HT1080 (cell line): ENCODE data around the gene C2. TPM values are rescaled to one million over a fixed set of nuclear protein-coding genes. Genes with fewer than 3 reads are reported as not detected.
"Not testable (repeated sequence)": the region's sequence is repeated elsewhere in the genome, so short reads cannot be mapped to it uniquely, and the experiment has no call there.

ENCODE experiments used
- DNase-seq: peaks from one replicate; pipeline ENCODE4 v3.0.0-alpha.2; 2015; ENCODE audit warnings: low read depth
- total RNA-seq: library from RNA; depleted of rRNA; stranded (reverse); fragments of >200 nt; shearing (Covaris generic); gene quantifications from 2 replicates; pipeline ENCODE4 v1.2.3, GENCODE V29; 2014

Gene C2
- total RNA-seq, 1 experiment from 2014 or later, result 0.13 TPM

- no peak for DNase-seq
These were observed 6.7 kb upstream of the C2 start for GRCh38 chr6:31920811-31921210.

DNA sequence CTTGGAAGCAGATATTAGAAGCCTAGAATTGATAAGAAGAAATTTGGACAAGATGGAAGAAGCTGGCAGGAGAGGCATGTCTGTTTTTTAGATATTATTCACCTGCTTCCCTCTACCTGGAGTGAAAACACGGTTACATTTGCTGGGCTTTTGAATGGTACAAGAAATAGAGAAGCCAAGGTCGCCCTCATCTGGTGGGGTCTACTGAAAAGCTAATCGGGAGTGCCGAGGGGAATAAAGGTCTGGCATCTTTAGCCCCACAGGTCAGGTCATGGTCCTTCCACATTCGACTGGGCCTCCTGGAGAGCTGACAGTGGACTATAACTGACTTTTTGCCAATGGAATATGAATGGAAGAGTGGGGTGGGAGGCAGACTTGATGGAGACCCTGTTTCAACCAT is 4.6 kb upstream of the C2 start:
- DNase-seq, result no peak

DNA sequence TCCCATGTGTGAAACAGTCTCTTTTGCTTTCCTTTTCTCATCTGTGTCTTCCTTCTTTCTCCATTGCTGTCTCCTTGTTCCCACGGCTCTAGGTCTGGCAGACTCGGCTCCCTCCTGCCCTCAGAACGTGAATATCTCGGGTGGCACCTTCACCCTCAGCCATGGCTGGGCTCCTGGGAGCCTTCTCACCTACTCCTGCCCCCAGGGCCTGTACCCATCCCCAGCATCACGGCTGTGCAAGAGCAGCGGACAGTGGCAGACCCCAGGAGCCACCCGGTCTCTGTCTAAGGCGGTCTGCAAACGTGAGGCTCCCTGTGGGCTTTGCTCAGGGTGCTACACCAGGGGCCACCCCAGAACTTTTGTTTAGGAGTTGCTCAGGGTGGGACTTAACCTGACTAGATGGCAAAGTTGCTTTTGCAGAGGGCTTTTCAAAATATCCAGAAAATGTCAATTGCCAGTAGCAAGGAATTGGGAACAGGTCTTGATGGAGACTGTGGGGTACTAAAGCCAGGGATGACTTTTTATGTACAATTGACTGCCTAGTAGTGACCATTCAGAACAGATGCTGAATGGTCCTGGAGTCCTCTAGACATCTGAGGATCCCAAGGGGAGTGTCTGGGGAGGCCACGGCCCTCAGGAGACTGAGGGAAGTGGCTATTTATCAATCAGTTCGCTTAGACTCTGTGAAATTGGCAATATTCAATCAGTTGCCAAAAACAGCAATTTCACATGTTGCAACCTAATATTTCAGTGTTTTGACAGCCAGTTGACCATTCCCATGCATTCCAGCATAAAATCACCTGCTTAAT is 550 bp downstream of the C2 start:
- no peak for DNase-seq

GRCh38 chr6:31928672-31928939 is 1.1 kb downstream of the C2 start:
- DNase-seq, result no peak

- DNase-seq, result no peak
These were observed 3.4 kb downstream of the C2 start for GRCh38 chr6:31930962-31931361.

- DNase-seq, result not testable (repeated sequence)
These were observed 4.6 kb downstream of the C2 start for GRCh38 chr6:31932137-31932536.

DNA sequence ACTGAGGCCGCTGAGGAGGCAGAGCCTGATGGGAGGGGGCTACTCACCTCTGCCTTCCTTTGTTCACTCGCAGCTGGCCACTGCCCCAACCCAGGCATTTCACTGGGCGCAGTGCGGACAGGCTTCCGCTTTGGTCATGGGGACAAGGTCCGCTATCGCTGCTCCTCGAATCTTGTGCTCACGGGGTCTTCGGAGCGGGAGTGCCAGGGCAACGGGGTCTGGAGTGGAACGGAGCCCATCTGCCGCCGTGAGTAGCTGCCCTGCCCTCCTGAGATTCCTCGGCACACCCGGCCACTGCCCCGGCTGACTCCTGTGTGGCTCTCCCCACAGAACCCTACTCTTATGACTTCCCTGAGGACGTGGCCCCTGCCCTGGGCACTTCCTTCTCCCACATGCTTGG is 6.0 kb downstream of the C2 start:
- DNase-seq, result no peak

DNA sequence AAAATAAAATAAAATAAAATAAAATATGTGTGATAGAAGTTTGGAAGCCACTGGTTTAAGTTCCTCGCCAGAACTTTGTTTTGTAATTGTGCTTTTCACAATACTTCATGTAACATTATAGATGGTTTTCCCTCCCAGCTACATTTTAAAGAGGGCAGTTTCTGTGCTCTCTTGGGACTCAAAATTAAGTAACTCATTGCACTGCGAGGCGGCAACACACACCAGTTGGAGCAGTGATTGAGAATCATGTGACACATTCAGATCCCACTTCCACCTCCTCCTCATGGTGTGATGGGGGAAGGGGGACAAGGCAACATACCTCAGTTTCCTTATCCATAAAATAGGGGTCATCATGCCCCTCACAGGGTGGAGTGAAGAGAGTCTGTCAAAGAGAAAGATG is 7.5 kb downstream of the C2 start:
- no peak for DNase-seq

- DNase-seq, result no peak
These were observed 8.3 kb downstream of the C2 start for GRCh38 chr6:31935823-31936222.

- DNase-seq, result peak; percentile 45
These were observed 12.7 kb downstream of the C2 start for GRCh38 chr6:31940256-31940664.

- no peak for DNase-seq
These were observed 16.2 kb downstream of the C2 start for GRCh38 chr6:31943742-31944141.

DNA sequence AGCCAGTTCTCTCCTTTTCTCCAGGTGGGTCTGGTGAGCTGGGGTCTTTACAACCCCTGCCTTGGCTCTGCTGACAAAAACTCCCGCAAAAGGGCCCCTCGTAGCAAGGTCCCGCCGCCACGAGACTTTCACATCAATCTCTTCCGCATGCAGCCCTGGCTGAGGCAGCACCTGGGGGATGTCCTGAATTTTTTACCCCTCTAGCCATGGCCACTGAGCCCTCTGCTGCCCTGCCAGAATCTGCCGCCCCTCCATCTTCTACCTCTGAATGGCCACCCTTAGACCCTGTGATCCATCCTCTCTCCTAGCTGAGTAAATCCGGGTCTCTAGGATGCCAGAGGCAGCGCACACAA is 17.6 kb downstream of the C2 start:
- DNase-seq, result no peak

DNA sequence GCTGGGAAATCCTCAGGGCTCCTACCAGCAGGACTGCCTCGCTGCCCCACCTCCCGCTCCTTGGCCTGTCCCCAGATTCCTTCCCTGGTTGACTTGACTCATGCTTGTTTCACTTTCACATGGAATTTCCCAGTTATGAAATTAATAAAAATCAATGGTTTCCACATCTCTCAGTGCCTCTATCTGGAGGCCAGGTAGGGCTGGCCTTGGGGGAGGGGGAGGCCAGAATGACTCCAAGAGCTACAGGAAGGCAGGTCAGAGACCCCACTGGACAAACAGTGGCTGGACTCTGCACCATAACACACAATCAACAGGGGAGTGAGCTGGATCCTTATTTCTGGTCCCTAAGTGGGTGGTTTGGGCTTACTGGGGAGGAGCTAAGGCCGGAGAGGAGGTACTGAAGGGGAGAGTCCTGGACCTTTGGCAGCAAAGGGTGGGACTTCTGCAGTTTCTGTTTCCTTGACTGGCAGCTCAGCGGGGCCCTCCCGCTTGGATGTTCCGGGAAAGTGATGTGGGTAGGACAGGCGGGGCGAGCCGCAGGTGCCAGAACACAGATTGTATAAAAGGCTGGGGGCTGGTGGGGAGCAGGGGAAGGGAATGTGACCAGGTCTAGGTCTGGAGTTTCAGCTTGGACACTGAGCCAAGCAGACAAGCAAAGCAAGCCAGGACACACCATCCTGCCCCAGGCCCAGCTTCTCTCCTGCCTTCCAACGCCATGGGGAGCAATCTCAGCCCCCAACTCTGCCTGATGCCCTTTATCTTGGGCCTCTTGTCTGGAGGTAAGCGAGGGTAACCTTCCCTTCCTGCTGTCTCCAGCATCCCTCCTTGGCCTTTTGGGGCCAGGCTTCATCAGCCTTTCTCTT is 18.2 kb downstream of the C2 start, which contains the start of gene CFB:
TSS of gene CFB (plus strand) at position 589 of the 863 bp plus-strand sequence. CDS start at position 716, 127 bp downstream.
- peak; percentile 42 for DNase-seq

DNA sequence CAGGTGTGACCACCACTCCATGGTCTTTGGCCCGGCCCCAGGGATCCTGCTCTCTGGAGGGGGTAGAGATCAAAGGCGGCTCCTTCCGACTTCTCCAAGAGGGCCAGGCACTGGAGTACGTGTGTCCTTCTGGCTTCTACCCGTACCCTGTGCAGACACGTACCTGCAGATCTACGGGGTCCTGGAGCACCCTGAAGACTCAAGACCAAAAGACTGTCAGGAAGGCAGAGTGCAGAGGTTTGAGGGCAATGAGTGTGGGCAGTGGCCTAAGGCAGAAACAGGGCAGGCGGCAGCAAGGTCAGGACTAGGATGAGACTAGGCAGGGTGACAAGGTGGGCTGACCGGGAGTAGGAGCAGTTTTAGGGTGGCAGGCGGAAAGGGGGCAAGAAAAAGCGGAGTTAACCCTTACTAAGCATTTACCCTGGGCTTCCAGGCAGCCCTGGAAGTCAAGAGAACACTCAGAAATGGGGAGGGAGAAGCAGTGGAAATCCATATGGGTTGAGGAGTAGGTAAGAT is 18.9 kb downstream of the C2 start:
- DNase-seq, result no peak

DNA sequence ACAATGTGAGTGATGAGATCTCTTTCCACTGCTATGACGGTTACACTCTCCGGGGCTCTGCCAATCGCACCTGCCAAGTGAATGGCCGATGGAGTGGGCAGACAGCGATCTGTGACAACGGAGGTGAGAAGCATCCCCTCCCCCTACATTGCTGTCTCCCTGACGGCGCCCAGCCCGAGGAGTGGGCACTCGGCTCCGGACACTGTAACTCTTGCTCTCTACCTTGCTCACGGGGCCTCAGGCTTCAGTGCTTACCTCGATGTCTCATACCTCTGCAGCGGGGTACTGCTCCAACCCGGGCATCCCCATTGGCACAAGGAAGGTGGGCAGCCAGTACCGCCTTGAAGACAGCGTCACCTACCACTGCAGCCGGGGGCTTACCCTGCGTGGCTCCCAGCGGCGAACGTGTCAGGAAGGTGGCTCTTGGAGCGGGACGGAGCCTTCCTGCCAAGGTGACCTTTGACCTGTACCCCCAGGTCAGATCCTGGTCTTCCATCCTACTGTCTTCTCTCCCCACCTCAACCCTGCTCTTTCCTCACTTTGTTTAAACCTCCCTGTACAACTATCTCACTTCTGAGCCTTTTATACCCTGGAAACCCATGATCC is 19.7 kb downstream of the C2 start:
- DNase-seq, result no peak

DNA sequence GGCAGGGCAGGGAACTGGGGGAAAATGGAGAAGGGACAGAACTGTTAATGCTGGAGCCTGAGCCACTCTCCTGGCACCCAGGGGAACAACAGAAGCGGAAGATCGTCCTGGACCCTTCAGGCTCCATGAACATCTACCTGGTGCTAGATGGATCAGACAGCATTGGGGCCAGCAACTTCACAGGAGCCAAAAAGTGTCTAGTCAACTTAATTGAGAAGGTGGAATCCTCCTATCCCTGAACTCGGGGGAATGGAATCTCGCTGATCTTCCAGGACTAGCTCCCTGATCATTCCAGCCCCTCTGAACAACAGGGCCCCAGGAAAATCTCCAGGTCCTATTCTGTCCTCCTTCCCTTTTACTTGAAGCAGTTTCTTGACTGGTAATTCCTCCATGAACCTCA is 20.3 kb downstream of the C2 start:
- no peak for DNase-seq

DNA sequence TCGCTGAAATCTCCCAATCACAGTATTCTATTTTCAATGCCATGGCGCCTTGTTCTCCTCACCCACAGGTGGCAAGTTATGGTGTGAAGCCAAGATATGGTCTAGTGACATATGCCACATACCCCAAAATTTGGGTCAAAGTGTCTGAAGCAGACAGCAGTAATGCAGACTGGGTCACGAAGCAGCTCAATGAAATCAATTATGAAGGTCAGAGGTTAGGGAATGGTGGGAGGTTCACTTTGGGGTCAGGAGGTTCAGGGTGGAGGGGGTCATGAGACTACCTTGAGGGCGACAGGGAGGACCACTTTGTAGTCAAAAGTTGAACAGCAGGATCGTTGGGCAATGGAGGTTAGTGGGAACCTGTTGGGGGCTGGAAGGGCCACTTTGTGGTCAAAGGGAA is 20.8 kb downstream of the C2 start:
- DNase-seq, result no peak

GRCh38 chr6:31948753-31949413 is 21.4 kb downstream of the C2 start:
- peak; percentile 71 for DNase-seq

DNA sequence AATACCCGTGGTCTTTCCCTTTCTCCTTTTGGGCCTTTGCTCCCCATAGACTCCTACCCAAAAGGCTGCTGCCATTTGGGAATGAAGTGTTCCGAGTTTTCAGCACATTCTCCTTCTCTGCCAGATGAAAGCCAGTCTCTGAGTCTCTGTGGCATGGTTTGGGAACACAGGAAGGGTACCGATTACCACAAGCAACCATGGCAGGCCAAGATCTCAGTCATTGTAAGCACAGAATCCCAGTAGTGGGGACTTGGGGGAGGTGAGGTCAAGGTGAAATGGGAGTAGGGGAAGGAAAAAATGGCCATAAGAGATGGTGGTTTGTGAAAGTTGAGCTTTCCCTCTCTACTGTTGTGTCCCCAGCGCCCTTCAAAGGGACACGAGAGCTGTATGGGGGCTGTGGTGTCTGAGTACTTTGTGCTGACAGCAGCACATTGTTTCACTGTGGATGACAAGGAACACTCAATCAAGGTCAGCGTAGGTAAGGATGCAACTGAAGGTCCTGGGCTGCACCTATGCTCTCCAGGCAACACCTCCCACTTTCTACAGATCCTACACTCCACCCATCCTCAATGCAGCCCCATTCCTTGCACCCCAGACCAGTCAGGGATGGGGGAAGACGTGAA is 22.5 kb downstream of the C2 start:
- DNase-seq, result no peak

DNA sequence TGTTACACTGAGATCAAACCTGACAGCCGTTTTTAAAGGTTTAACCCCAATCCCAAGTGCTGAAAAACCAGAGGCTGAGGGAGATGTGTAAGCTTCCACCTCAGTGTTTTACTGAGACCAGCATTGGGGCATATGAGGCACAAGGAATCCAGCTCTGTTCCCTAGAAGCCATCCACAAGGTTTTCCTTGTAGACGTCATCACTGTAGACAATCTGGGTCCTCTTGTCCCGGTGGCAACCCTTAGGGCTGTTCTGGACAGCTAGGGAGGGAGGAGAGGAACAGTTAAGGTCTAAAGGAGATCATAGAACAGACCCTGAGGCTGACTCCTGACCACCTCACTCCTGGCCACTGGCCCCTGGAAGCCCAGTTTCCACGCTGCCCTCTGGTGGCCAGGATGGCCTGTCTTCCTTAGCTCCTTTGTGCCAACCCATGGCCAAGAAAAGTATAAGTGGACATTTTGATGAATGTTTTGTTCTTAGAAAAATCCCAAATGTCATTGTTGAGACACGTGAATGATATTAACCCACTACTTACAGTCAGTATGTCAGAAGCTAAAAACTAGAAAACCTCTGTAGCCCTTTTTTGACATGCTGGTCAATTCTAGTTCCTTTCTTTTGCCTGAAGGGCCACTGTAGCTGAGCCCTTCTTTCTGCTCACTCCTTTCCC is 24.8 kb downstream of the C2 start:
- peak; percentile 49 for DNase-seq

DNA sequence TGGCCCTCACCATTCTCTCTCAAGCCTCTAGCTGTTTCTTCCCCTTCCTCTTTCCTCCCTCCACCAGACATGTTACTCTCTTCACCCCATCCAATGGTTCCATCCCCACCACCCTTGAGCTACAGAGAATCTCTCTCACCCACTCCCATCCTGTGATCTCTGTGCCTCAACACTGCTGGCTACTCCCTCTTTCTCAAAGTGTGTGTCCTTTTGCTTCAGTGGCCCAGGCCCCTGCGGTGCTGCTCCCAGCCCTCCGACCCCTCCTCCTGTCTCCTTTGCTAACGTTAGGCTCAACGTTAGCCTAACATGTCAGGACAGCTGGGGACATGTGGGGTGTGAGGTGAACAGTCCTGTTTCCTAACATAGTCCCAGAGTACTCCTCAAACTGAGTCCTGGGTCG is 25.4 kb downstream of the C2 start:
- no peak for DNase-seq
